ENCODE data around the gene NOTCH1.

The NOTCH1 gene

GRCh38 chr9:136483589-136484152 lies 62.2 kb downstream of the NOTCH1 start (continued):
- 0 out of 2 replicates have a peak, but pooled peaks have one; percentile 26 for TF ChIP-seq PATZ1 (tag by site-specific recombination; IDR thresholded peaks at IDR 0.05)
- TF ChIP-seq ZSCAN30 (tag by site-specific recombination; IDR thresholded peaks at IDR 0.05): peak; percentile 44; the same call in 1 of the 2 replicates
- 0 out of 2 replicates have a peak, but pooled peaks have one; percentile 4 for TF ChIP-seq KLF9 (tag by site-specific recombination; IDR thresholded peaks at IDR 0.05; ENCODE audit: low read depth)
- no peak for TF ChIP-seq ZNF704 (tag by site-specific recombination; IDR thresholded peaks at IDR 0.05)
- no peak for TF ChIP-seq ZNF785 (tag by site-specific recombination; IDR thresholded peaks at IDR 0.05)
- no peak for TF ChIP-seq ZNF140 (tag by site-specific recombination; IDR thresholded peaks at IDR 0.05)
- no peak for TF ChIP-seq ZNF211 (tag by site-specific recombination; IDR thresholded peaks at IDR 0.05; ENCODE audit: low read depth)
- no peak for TF ChIP-seq ZFP37 (tag by site-specific recombination; IDR thresholded peaks at IDR 0.05)
- no peak; the same call in 1 of the 2 replicates for TF ChIP-seq ZNF2 (tag by site-specific recombination; IDR thresholded peaks at IDR 0.05)
- TF ChIP-seq RBAK (tag by site-specific recombination; IDR thresholded peaks at IDR 0.05): no peak
- TF ChIP-seq ZNF561 (tag by site-specific recombination; IDR thresholded peaks at IDR 0.05; ENCODE audit: borderline replicate concordance): peak; percentile 78; the same call in 1 of the 2 replicates
- peak; percentile 65; the same call in 1 of the 2 replicates for TF ChIP-seq ZNF660 (tag by site-specific recombination; IDR thresholded peaks at IDR 0.05)
- no peak for TF ChIP-seq GFI1B (tag by site-specific recombination; IDR thresholded peaks at IDR 0.05)
- TF ChIP-seq ZNF658 (tag by site-specific recombination; IDR thresholded peaks at IDR 0.05): no peak
- no peak for TF ChIP-seq ZNF843 (tag by site-specific recombination; IDR thresholded peaks at IDR 0.05)
- no peak for TF ChIP-seq ZNF571 (tag by site-specific recombination; IDR thresholded peaks at IDR 0.05)
- TF ChIP-seq KLF10 (tag by site-specific recombination; IDR thresholded peaks at IDR 0.05): peak; percentile 69; the same call in 1 of the 2 replicates
- no peak for TF ChIP-seq ZNF558 (tag by site-specific recombination; IDR thresholded peaks at IDR 0.05)
- TF ChIP-seq ZNF747 (tag by site-specific recombination; IDR thresholded peaks at IDR 0.05): no peak
- no peak for TF ChIP-seq ZNF184 (tag by site-specific recombination; IDR thresholded peaks at IDR 0.05)
- no peak for TF ChIP-seq ZFP41 (tag by site-specific recombination; IDR thresholded peaks at IDR 0.05; ENCODE audit: borderline replicate concordance)
- no peak; the same call in 1 of the 2 replicates for TF ChIP-seq ZBTB17 (tag by site-specific recombination; IDR thresholded peaks at IDR 0.05)
- peak; percentile 42; the same call in 1 of the 2 replicates for TF ChIP-seq ZNF629 (tag by site-specific recombination; IDR thresholded peaks at IDR 0.05)
- no peak for TF ChIP-seq ZFP3 (tag by site-specific recombination; IDR thresholded peaks at IDR 0.05; ENCODE audit: low read depth)
- TF ChIP-seq ZNF155 (tag by site-specific recombination; IDR thresholded peaks at IDR 0.05): no peak
- TF ChIP-seq ZNF777 (tag by site-specific recombination; IDR thresholded peaks at IDR 0.05; ENCODE audit: borderline replicate concordance): no peak
- peak; percentile 95 for TF ChIP-seq KLF1 (tag by site-specific recombination; IDR thresholded peaks at IDR 0.05)
- no peak for TF ChIP-seq ZNF560 (tag by site-specific recombination; IDR thresholded peaks at IDR 0.05; ENCODE audit: borderline replicate concordance)
- TF ChIP-seq ZNF37A (tag by site-specific recombination; IDR thresholded peaks at IDR 0.05): no peak
- TF ChIP-seq ZNF391 (tag by site-specific recombination; IDR thresholded peaks at IDR 0.05; ENCODE audit: borderline replicate concordance, low read depth): no peak
- TF ChIP-seq ZNF394 (tag by site-specific recombination; IDR thresholded peaks at IDR 0.05; ENCODE audit: borderline replicate concordance): peak; percentile 68; the same call in 1 of the 2 replicates
- TF ChIP-seq ZSCAN4 (tag by site-specific recombination; IDR thresholded peaks at IDR 0.05): no peak
- no peak for TF ChIP-seq FEZF1 (tag by site-specific recombination; IDR thresholded peaks at IDR 0.05)
- TF ChIP-seq ZNF23 (tag by site-specific recombination; IDR thresholded peaks at IDR 0.05; ENCODE audit: borderline replicate concordance): no peak
- no peak for TF ChIP-seq ZNF776 (tag by site-specific recombination; IDR thresholded peaks at IDR 0.05; ENCODE audit: borderline replicate concordance)
- TF ChIP-seq ZNF398 (tag by site-specific recombination; IDR thresholded peaks at IDR 0.05): no peak
- TF ChIP-seq ZNF174 (tag by site-specific recombination; IDR thresholded peaks at IDR 0.05): no peak
